CD4-positive, alpha-beta memory T cell (primary cell): ENCODE results near the gene ABCC1. TPM values are rescaled to one million over a fixed set of nuclear protein-coding genes. Genes with fewer than 3 reads are reported as not detected.

Experiments
- CTCF ChIA-PET: fragments of 350-600 bp; sonication (Branson Sonifier 250); formaldehyde crosslinking; loops from one replicate; lab custom pipeline; 2021; ENCODE audit warnings: inconsistent platforms; ENCODE audit not compliant: partially characterized antibody; lab: Charles Lee
- POLR2A ChIA-PET: fragments of 350-600 bp; sonication (Branson Sonifier 250); formaldehyde crosslinking; loops from one replicate; lab custom pipeline; 2021; ENCODE audit not compliant: partially characterized antibody; lab: Charles Lee
- DNase-seq, 5 donors: peaks; one replicate each; pipeline versions ENCODE4 v3.0.0 to v3.0.0-alpha.2; 2020 to 2022; ENCODE audit warnings: mixed read lengths in 1 of 5
- H3K27ac ChIP-seq: one replicate; pipeline ENCODE4 v1.7.0; 2013; ENCODE audit warnings: low read depth, low read length
- H3K27me3 ChIP-seq: 2 replicates; pipeline ENCODE4 v1.7.0; 2013; ENCODE audit warnings: mild to moderate bottlenecking, low read length, moderate library complexity; ENCODE audit not compliant: insufficient read depth
- H3K36me3 ChIP-seq: 2 replicates; pipeline ENCODE4 v1.7.0; 2013; ENCODE audit warnings: mild to moderate bottlenecking, low read length, moderate library complexity; ENCODE audit not compliant: insufficient read depth
- H3K4me1 ChIP-seq: 2 replicates; pipeline ENCODE4 v1.7.0; 2013; ENCODE audit warnings: mild to moderate bottlenecking, low read length, moderate library complexity; ENCODE audit not compliant: insufficient read depth
- H3K4me3 ChIP-seq, 2 donors: one replicate each; pipeline ENCODE4 v1.7.0; 2013; ENCODE audit warnings: low read length in 2 of 2, mild to moderate bottlenecking in 1 of 2
- H3K9me3 ChIP-seq, 2 donors: one replicate each; pipeline ENCODE4 v1.7.0; 2013; ENCODE audit warnings: low read length in 2 of 2, control low read depth in 1 of 2; ENCODE audit not compliant: control insufficient read depth in 1 of 2
- H3K27ac Mint-ChIP-seq, 7 donors: one replicate each; pipeline ENCODE4 v1.8.0; 2020 to 2021; ENCODE audit warnings: mixed read lengths in 7 of 7, mild to moderate bottlenecking in 6 of 7, inconsistent platforms in 3 of 7, moderate library complexity in 3 of 7
- H3K27me3 Mint-ChIP-seq, 2 donors: one replicate each; pipeline ENCODE4 v1.8.0; 2020 to 2021; ENCODE audit warnings: mixed read lengths in 2 of 2
- H3K36me3 Mint-ChIP-seq, 2 donors: one replicate each; pipeline ENCODE4 v1.8.0; 2020 to 2021; ENCODE audit warnings: mixed read lengths in 2 of 2, inconsistent platforms in 1 of 2, mild to moderate bottlenecking in 1 of 2
- H3K4me1 Mint-ChIP-seq, 4 donors: one replicate each; pipeline ENCODE4 v1.8.0; 2020 to 2021; ENCODE audit warnings: mixed read lengths in 4 of 4, mild to moderate bottlenecking in 1 of 4
- H3K4me3 Mint-ChIP-seq, 8 donors: one replicate each; pipeline ENCODE4 v1.8.0; 2020 to 2021; ENCODE audit warnings: mixed read lengths in 8 of 8, mild to moderate bottlenecking in 7 of 8, moderate library complexity in 6 of 8, inconsistent platforms in 3 of 8
- H3K9me3 Mint-ChIP-seq, 8 donors: one replicate each; pipeline ENCODE4 v1.8.0; 2020 to 2021; ENCODE audit warnings: mixed read lengths in 8 of 8, mild to moderate bottlenecking in 5 of 8, inconsistent platforms in 3 of 8, moderate library complexity in 1 of 8
- intact Hi-C: fragments of 100-400 bp; cut with micrococcal nuclease; formaldehyde crosslinking; loops from one replicate; pipeline ENCODE4 v1.15.1; 2023
- polyA plus RNA-seq, 2 donors: library from polyadenylated mRNA; unstranded; fragments of 300-500 nt; fragmentation: Illumina TruSeq; gene quantifications; one replicate each; pipeline ENCODE4 v1.2.3, GENCODE V29; 2021
- total RNA-seq, 2 experiments: library from RNA; stranded (reverse); gene quantifications; one replicate each; pipeline ENCODE4 v1.2.3, GENCODE V29; 2021

The ABCC1 gene
- total and polyA plus RNA-seq, 4 experiments from 2014 or later: 1.9 to 69.9 (median 34.2) TPM

GRCh38 chr16:16025214-16025968 is 76.0 kb downstream of the ABCC1 start:
- POLR2A ChIA-PET: interaction anchor here (1.7 kb wide), 1 partner anchor 137 kb away, joined by 8 read pairs; the partner anchor contains the start of gene CEP20
- peak; percentile 56 to 79 (median 65) for DNase-seq
- Mint-ChIP-seq H3K27me3 (no peaks in the 10 kb centered on the region), H3K4me3 (peak overlapping the region in 7 of 8 donors; percentile 48 to 79 (median 65)), H3K36me3 (peaks cover 15 to 47% of the 10 kb centered on the region in 2 donors), H3K4me1 (peaks cover 20 to 58% (median 33%) of the 10 kb centered on the region in 4 donors), H3K27ac (peak overlapping the region; percentile 90 to 98 (median 97)), H3K9me3 (no peaks in the 10 kb centered on the region)
- H3K4me1 ChIP-seq: peaks cover 25% of the 10 kb centered on the region
- no peak overlapping the region for H3K4me3 ChIP-seq
- H3K27me3 ChIP-seq: no peaks in the 10 kb centered on the region
- H3K9me3 ChIP-seq: no peaks in the 10 kb centered on the region
- intact Hi-C loops: loop anchor here (2.0 kb wide), 1 partner anchor 137 kb away; the partner anchor contains the start of gene CEP20
- CTCF ChIA-PET: interaction anchor here (0.9 to 1.0 kb wide), 2 partner anchors 68 to 137 kb away, joined by 3 to 4 read pairs; partner anchors contain the start of gene CEP20
- H3K36me3 ChIP-seq: peaks cover 7% of the 10 kb centered on the region
- peak overlapping the region; percentile 81 for H3K27ac ChIP-seq

DNA sequence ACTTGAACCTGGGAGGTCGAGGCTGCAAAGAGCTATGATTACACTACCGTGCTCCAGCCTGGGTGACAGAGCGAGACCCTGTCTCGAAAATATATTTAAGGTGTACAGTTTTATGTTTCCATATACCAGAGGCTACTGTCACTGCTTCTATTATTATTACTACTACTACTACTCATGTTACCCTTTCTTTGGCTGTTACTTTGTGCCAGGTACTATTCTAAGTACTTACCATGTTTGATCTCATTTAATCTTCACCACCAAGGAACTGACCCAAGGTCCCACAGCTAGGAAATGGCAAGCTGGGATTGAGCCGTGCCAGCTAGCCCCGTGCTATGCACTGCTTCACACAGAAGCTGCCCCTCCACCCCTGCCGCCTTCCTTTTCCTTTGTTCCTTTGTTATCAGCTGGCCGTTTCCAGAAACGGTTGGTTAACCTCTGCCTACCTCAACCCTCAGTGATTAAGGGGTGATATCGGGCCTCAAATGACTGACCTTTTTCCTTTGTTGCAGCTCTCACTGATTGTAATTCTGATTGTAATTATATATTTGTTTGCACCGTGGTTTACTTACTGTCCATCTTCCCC is 78.4 kb downstream of the ABCC1 start:
- peaks cover 33% of the 10 kb centered on the region for H3K4me1 ChIP-seq
- H3K27ac ChIP-seq: no peak overlapping the region
- Mint-ChIP-seq H3K4me1 (peaks cover 27 to 66% (median 39%) of the 10 kb centered on the region in 4 donors), H3K27ac (peak overlapping the region in 6 of 7 donors; percentile 43 to 91 (median 72)), H3K9me3 (no peaks in the 10 kb centered on the region), H3K36me3 (peaks cover 11 to 40% of the 10 kb centered on the region in 2 donors), H3K4me3 (peak overlapping the region in 1 of 8 donors; percentile 2), H3K27me3 (no peaks in the 10 kb centered on the region)
- intact Hi-C loops: no loop called here
- no peak overlapping the region for H3K4me3 ChIP-seq
- no peaks in the 10 kb centered on the region for H3K27me3 ChIP-seq
- H3K9me3 ChIP-seq: no peaks in the 10 kb centered on the region
- peaks cover 4% of the 10 kb centered on the region for H3K36me3 ChIP-seq
- ChIA-PET POLR2A (interaction anchor here (0.8 to 1.6 kb wide), 3 partner anchors 9 to 140 kb away, joined by 3 to 5 read pairs (median 3); partner anchors contain the start of gene CEP20), CTCF (no interaction called here)
- no peak for DNase-seq

DNA sequence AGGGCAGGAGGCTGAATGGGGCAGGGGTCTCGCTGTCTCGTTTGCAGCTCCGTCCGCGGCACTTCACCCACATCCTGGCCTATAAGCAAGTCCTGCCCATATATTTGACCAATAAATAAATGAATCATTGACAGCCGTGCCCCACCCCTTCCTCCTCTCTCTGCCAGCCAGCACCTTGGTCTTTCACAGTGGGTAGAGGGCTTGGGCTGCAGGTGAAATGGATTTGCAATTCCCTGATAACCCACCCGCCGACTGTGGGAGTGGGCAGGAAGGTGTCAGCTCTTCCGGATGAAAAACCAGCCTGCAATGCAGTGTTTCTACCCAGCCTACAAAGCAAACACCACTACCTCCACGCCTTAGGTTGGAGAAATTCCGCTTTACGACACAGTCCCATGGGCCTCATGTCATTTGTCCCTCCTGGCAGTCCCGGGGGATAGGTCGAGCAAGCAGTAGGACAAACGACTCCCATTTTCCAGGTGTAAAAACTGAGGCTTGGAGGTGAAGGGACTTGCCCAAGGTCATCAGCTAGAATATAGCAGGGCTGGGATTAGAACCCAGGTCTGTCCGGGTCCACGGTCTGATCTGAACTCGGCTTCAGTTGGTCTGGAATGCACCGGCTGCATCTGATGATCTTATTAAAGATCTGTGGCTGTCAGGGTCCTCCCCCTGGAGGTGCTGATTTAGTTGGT is 79.0 kb downstream of the ABCC1 start:
- Histone ChIP-seq H3K27ac (no peak overlapping the region), H3K36me3 (peaks cover 4% of the 10 kb centered on the region), H3K4me1 (peaks cover 39% of the 10 kb centered on the region), H3K4me3 (no peak overlapping the region), H3K27me3 (no peaks in the 10 kb centered on the region), H3K9me3 (no peaks in the 10 kb centered on the region)
- ChIA-PET CTCF (no interaction called here), POLR2A (interaction anchor here (0.8 to 1.6 kb wide), 2 partner anchors 8 to 140 kb away, joined by 3 to 5 read pairs; partner anchors contain the start of gene CEP20)
- H3K27me3 Mint-ChIP-seq: no peaks in the 10 kb centered on the region
- H3K9me3 Mint-ChIP-seq: no peaks in the 10 kb centered on the region
- peaks cover 33 to 69% (median 42%) of the 10 kb centered on the region in 4 donors for H3K4me1 Mint-ChIP-seq
- peaks cover 10 to 35% of the 10 kb centered on the region in 2 donors for H3K36me3 Mint-ChIP-seq
- no peak for DNase-seq
- intact Hi-C loops: no loop called here
- peak overlapping the region in 6 of 7 donors; percentile 10 to 91 (median 68) for H3K27ac Mint-ChIP-seq
- peak overlapping the region in 1 of 8 donors; percentile 10 for H3K4me3 Mint-ChIP-seq

DNA sequence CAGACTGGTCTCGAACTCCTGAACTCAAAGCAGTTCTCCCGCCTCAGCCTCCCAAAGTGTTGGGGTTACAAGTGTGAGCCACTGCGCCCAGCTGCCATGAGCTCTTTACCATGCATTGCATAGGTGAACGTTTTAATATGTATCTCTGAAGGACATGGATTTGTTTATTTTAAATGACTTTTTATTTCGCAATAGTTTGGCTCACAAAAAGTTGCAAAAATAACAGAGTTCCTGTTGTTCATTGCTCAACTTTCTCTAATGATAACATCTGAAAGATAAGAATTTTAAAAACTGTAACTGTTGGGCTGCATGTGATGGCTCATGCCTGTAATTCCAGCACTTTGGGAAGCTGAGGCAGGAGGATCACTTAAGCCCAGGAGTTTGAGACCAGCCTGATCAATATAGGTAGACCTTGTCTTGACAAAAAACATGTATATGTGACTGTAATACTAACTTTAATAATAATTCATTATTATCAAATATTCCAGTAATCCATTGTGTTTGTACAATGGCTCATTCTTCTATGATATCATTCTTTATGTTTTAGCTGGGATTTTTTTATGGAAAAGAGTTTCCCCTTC is 80.1 kb downstream of the ABCC1 start:
- ChIA-PET POLR2A (no interaction called here), CTCF (no interaction called here)
- H3K9me3 ChIP-seq: no peaks in the 10 kb centered on the region
- H3K36me3 Mint-ChIP-seq: peaks cover 10 to 34% of the 10 kb centered on the region in 2 donors
- no peak for DNase-seq
- no peaks in the 10 kb centered on the region for H3K9me3 Mint-ChIP-seq
- H3K27ac ChIP-seq: no peak overlapping the region
- H3K27ac Mint-ChIP-seq: peak overlapping the region in 4 of 7 donors; percentile 27 to 91 (median 43)
- peaks cover 46% of the 10 kb centered on the region for H3K4me1 ChIP-seq
- H3K4me3 ChIP-seq: no peak overlapping the region
- H3K36me3 ChIP-seq: peaks cover 4% of the 10 kb centered on the region
- H3K4me1 Mint-ChIP-seq: peaks cover 33 to 68% (median 41%) of the 10 kb centered on the region in 4 donors
- H3K4me3 Mint-ChIP-seq: no peak overlapping the region
- H3K27me3 ChIP-seq: no peaks in the 10 kb centered on the region
- intact Hi-C loops: no loop called here
- H3K27me3 Mint-ChIP-seq: no peaks in the 10 kb centered on the region

- ChIA-PET CTCF (no interaction called here), POLR2A (interaction anchor here (0.6 to 1.7 kb wide), 2 partner anchors 10 to 70 kb away, joined by 3 to 5 read pairs; no protein-coding TSS in a partner anchor)
- Histone ChIP-seq H3K4me3 (no peak overlapping the region), H3K4me1 (peaks cover 41% of the 10 kb centered on the region), H3K36me3 (peaks cover 4% of the 10 kb centered on the region), H3K27me3 (no peaks in the 10 kb centered on the region), H3K9me3 (no peaks in the 10 kb centered on the region), H3K27ac (no peak overlapping the region)
- intact Hi-C loops: no loop called here
- H3K27ac Mint-ChIP-seq: peak overlapping the region in 1 of 7 donors; percentile 66
- H3K4me1 Mint-ChIP-seq: peaks cover 24 to 58% (median 31%) of the 10 kb centered on the region in 4 donors
- DNase-seq: no peak
- H3K27me3 Mint-ChIP-seq: no peaks in the 10 kb centered on the region
- H3K4me3 Mint-ChIP-seq: no peak overlapping the region
- H3K36me3 Mint-ChIP-seq: peaks cover 10 to 28% of the 10 kb centered on the region in 2 donors
- no peaks in the 10 kb centered on the region for H3K9me3 Mint-ChIP-seq
Measured at GRCh38 chr16:16030449-16030848, 81.0 kb downstream of the ABCC1 start.

DNA sequence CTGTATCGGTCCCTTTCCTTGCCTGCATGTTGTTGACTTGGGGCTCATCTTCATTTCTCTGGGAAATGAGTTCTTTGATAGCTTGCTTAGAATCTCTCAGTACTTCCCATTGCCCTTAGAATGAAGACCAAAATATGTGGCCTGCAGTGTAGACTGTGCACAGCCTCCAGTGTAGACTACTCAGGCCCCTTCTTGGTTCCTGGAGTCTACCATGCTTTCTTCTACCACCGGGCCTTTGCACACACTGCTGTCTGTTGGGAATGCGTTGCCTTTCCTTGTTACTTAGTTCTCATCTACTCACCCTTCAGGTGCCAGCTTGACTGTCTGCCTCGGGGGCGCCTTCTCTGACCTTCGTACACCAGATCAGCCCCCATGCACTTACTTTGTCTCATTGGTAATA is 82.0 kb downstream of the ABCC1 start:
- DNase-seq: no peak
- H3K27me3 ChIP-seq: no peaks in the 10 kb centered on the region
- no peak overlapping the region for H3K4me3 ChIP-seq
- peaks cover 10% of the 10 kb centered on the region for H3K36me3 ChIP-seq
- POLR2A ChIA-PET: interaction anchor here (0.7 to 1.7 kb wide), 2 partner anchors 9 to 14 kb away, joined by 3 to 5 read pairs; no protein-coding TSS in a partner anchor
- peak overlapping the region in 4 of 7 donors; percentile 66 to 84 (median 81) for H3K27ac Mint-ChIP-seq
- H3K9me3 ChIP-seq: no peaks in the 10 kb centered on the region
- intact Hi-C loops: no loop called here
- CTCF ChIA-PET: interaction anchor here (1.3 kb wide), 1 partner anchor 8 kb away, joined by 3 read pairs; no protein-coding TSS in a partner anchor
- H3K4me3 Mint-ChIP-seq: no peak overlapping the region
- no peaks in the 10 kb centered on the region for H3K27me3 Mint-ChIP-seq
- H3K9me3 Mint-ChIP-seq: no peaks in the 10 kb centered on the region
- no peak overlapping the region for H3K27ac ChIP-seq
- H3K4me1 ChIP-seq: peaks cover 31% of the 10 kb centered on the region
- peaks cover 10 to 27% of the 10 kb centered on the region in 2 donors for H3K36me3 Mint-ChIP-seq
- H3K4me1 Mint-ChIP-seq: peaks cover 17 to 49% (median 25%) of the 10 kb centered on the region in 4 donors
